DMS79 treated with DMSO at 0.1 percent for 48 hours (cell line): ENCODE measurements around the gene RAD51B.

Source experiments
- DNase-seq: peaks from one replicate; lab custom pipeline; 2025; lab: John Stamatoyannopoulos, UW

The RAD51B gene

GRCh38 chr14:68486033-68486732 lies 666.6 kb downstream of the RAD51B start:
- no peak for DNase-seq

GRCh38 chr14:68486809-68487208 lies 667.2 kb downstream of the RAD51B start:
- no peak for DNase-seq

- DNase-seq: no peak
Measured at GRCh38 chr14:68487805-68488590, 668.4 kb downstream of the RAD51B start.

GRCh38 chr14:68491793-68492192 lies 672.2 kb downstream of the RAD51B start:
- no peak for DNase-seq

- DNase-seq: no peak
Measured at GRCh38 chr14:68492381-68493151, 673.0 kb downstream of the RAD51B start.

- DNase-seq: no peak
Measured at GRCh38 chr14:68493152-68493911, 673.8 kb downstream of the RAD51B start.

GRCh38 chr14:68495101-68496039 lies 675.8 kb downstream of the RAD51B start:
- DNase-seq: no peak

GRCh38 chr14:68497011-68497410 lies 677.4 kb downstream of the RAD51B start:
- DNase-seq: no peak

- no peak for DNase-seq
Measured at GRCh38 chr14:68499451-68499850, 679.9 kb downstream of the RAD51B start.

- no peak for DNase-seq
Measured at GRCh38 chr14:68501171-68501570, 681.6 kb downstream of the RAD51B start.

- no peak for DNase-seq
Measured at GRCh38 chr14:68501614-68502052, 682.1 kb downstream of the RAD51B start.

- no peak for DNase-seq
Measured at GRCh38 chr14:68502230-68502629, 682.7 kb downstream of the RAD51B start.

GRCh38 chr14:68503186-68503825 lies 683.7 kb downstream of the RAD51B start:
- no peak for DNase-seq

GRCh38 chr14:68504861-68505260 lies 685.3 kb downstream of the RAD51B start:
- DNase-seq: no peak

GRCh38 chr14:68506021-68506644 lies 686.6 kb downstream of the RAD51B start:
- no peak for DNase-seq

- no peak for DNase-seq
Measured at GRCh38 chr14:68506645-68507419, 687.3 kb downstream of the RAD51B start.

- no peak for DNase-seq
Measured at GRCh38 chr14:68507544-68508081, 688.0 kb downstream of the RAD51B start.

GRCh38 chr14:68508581-68508980 lies 689.0 kb downstream of the RAD51B start:
- DNase-seq: no peak
